ENCODE results near the gene PCGF3. TPM values are rescaled to one million over a fixed set of nuclear protein-coding genes. Genes with fewer than 3 reads are reported as not detected.

Gene PCGF3
- total RNA-seq, 1 donor: 43.1 TPM

DNA sequence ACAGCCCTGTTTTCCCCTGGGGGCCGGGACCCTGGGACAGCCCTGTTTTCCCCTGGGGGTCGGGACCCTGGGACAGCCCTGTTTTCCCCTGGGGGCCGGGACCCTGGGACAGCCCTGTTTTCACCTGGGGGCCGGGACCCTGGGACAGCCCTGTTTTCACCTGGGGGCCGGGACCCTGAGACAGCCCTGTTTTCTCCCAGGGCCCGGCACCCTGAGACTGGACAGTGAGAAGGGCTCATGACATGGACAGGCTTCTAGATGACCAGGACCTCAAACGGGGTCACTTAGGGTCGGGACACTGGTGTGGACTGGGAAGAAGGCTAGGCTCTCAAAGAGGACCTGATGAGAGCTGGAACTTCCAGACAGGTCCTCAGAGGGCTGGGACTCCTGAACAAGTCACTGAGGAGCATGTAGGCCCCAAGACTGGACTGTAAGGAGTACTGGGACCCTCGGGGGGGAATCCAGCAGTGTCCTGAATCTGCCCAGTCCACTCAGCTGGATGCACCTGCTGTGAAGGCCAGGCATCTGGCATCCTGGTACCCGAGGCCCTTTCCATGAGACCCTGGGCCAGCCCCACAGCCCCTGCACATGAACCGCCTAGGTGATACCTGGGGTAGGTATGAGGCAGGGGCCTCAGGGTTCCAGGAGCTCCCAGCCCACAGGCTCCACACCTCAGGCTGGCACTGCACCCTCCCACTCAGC lies 2.4 kb downstream of the PCGF3 start:
- Histone ChIP-seq H3K4me3 (ENCODE audit: insufficient read depth, low read length) (no peak overlapping the region), H3K79me2 (ENCODE audit: insufficient read depth, low read length) (peaks cover 66% of the 10 kb centered on the region), H3K36me3 (ENCODE audit: insufficient read depth, low read length) (peaks cover 5% of the 10 kb centered on the region), H2AFZ (ENCODE audit: low read length) (no peak overlapping the region), H3K4me2 (ENCODE audit: insufficient read depth, low read length) (peak overlapping the region; percentile 39), H3K27ac (ENCODE audit: low read depth, low read length) (no peak overlapping the region), H3K4me1 (ENCODE audit: insufficient read depth, low read length) (peaks cover 13% of the 10 kb centered on the region), H3K9me3 (ENCODE audit: low read depth, low read length) (no peaks in the 10 kb centered on the region), H4K20me1 (ENCODE audit: insufficient read depth, low read length) (peaks cover 43% of the 10 kb centered on the region), H3K27me3 (ENCODE audit: insufficient read depth, low read length) (no peaks in the 10 kb centered on the region)
- TF ChIP-seq, protein P1, sequence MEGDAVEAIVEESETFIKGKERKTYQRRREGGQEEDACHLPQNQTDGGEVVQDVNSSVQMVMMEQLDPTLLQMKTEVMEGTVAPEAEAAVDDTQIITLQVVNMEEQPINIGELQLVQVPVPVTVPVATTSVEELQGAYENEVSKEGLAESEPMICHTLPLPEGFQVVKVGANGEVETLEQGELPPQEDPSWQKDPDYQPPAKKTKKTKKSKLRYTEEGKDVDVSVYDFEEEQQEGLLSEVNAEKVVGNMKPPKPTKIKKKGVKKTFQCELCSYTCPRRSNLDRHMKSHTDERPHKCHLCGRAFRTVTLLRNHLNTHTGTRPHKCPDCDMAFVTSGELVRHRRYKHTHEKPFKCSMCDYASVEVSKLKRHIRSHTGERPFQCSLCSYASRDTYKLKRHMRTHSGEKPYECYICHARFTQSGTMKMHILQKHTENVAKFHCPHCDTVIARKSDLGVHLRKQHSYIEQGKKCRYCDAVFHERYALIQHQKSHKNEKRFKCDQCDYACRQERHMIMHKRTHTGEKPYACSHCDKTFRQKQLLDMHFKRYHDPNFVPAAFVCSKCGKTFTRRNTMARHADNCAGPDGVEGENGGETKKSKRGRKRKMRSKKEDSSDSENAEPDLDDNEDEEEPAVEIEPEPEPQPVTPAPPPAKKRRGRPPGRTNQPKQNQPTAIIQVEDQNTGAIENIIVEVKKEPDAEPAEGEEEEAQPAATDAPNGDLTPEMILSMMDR (IDR thresholded peaks at IDR 0.05; ENCODE audit: extremely low read depth, low read depth, low read length): no peak
- DNase-seq (ENCODE audit: insufficient read length, low spot score, missing footprints): peak; percentile 88

DNA sequence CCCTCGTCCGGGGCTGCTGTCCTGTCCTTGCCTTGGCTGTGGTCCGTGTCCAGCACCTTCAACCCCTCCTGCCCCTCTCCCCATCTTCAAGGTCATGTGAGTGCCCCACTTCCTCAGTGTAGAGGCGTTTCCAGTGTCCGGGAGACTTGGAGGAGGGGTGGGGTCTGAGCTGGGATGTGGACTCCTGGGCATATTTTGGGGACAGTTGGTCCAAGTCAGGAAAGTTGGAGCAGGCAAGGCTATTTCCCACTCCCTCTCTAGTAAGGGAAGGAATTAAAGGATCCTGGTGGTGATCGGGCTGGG lies 3.0 kb downstream of the PCGF3 start:
- H2AFZ ChIP-seq (ENCODE audit: low read length): no peak overlapping the region
- peak overlapping the region; percentile 18 for H3K4me2 ChIP-seq (ENCODE audit: insufficient read depth, low read length)
- peaks cover 5% of the 10 kb centered on the region for H3K36me3 ChIP-seq (ENCODE audit: insufficient read depth, low read length)
- TF ChIP-seq, protein P1 (IDR thresholded peaks at IDR 0.05; ENCODE audit: extremely low read depth, low read depth, low read length): no peak
- DNase-seq (ENCODE audit: insufficient read length, low spot score, missing footprints): no peak
- H3K4me1 ChIP-seq (ENCODE audit: insufficient read depth, low read length): peaks cover 13% of the 10 kb centered on the region
- H3K27ac ChIP-seq (ENCODE audit: low read depth, low read length): no peak overlapping the region
- H3K27me3 ChIP-seq (ENCODE audit: insufficient read depth, low read length): no peaks in the 10 kb centered on the region
- H3K79me2 ChIP-seq (ENCODE audit: insufficient read depth, low read length): peaks cover 71% of the 10 kb centered on the region
- H3K4me3 ChIP-seq (ENCODE audit: insufficient read depth, low read length): no peak overlapping the region
- no peaks in the 10 kb centered on the region for H3K9me3 ChIP-seq (ENCODE audit: low read depth, low read length)
- peaks cover 48% of the 10 kb centered on the region for H4K20me1 ChIP-seq (ENCODE audit: insufficient read depth, low read length)

DNA sequence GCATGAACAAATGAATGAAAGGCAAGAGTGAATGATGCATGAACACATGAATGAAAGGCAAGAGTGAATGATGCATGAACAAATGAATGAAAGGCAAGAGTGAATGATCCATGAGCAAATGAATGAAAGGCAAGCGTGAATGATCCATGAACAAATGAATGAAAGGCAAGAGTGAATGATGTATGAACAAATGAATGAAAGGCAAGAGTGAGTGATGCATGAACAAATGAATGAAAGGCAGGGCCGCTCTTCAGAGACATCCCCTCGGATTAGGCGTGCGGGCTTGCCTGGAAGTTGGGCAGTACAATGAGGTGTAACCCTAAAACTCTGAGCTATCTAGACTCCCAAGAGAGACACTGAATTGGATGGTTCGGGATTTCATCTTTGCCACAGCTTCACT lies 3.7 kb downstream of the PCGF3 start:
- Histone ChIP-seq H3K4me1 (ENCODE audit: insufficient read depth, low read length) (peaks cover 13% of the 10 kb centered on the region), H2AFZ (ENCODE audit: low read length) (no peak overlapping the region), H3K79me2 (ENCODE audit: insufficient read depth, low read length) (peaks cover 78% of the 10 kb centered on the region), H3K4me2 (ENCODE audit: insufficient read depth, low read length) (no peak overlapping the region), H3K36me3 (ENCODE audit: insufficient read depth, low read length) (peaks cover 5% of the 10 kb centered on the region), H4K20me1 (ENCODE audit: insufficient read depth, low read length) (peaks cover 54% of the 10 kb centered on the region), H3K27me3 (ENCODE audit: insufficient read depth, low read length) (no peaks in the 10 kb centered on the region), H3K27ac (ENCODE audit: low read depth, low read length) (no peak overlapping the region), H3K9me3 (ENCODE audit: low read depth, low read length) (no peaks in the 10 kb centered on the region), H3K4me3 (ENCODE audit: insufficient read depth, low read length) (no peak overlapping the region)
- DNase-seq (ENCODE audit: insufficient read length, low spot score, missing footprints): no peak
- TF ChIP-seq, protein P1 (IDR thresholded peaks at IDR 0.05; ENCODE audit: extremely low read depth, low read depth, low read length): no peak

DNA sequence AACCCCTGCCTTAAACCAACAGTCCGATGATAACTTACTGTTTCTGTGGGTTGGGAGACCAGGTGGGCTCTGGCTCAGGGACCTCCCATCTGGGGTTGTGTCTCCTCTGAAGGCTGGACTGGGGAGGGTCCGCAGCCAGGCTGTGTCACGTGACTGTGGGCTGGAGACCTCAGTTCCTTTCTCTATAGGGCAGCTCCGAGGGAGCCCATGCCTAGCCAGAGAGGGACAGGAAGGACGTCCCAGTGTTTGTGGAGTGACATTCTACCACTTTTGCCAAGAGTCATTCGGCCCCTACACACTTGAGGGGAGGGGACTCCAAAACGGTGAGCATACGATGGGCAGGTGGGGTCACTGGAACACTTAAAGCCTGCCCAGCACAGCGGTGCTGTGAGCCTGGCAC lies 4.5 kb downstream of the PCGF3 start:
- H3K79me2 ChIP-seq (ENCODE audit: insufficient read depth, low read length): peaks cover 86% of the 10 kb centered on the region
- H2AFZ ChIP-seq (ENCODE audit: low read length): no peak overlapping the region
- no peak overlapping the region for H3K4me2 ChIP-seq (ENCODE audit: insufficient read depth, low read length)
- no peaks in the 10 kb centered on the region for H3K9me3 ChIP-seq (ENCODE audit: low read depth, low read length)
- TF ChIP-seq, protein P1 (IDR thresholded peaks at IDR 0.05; ENCODE audit: extremely low read depth, low read depth, low read length): no peak
- peaks cover 12% of the 10 kb centered on the region for H3K4me1 ChIP-seq (ENCODE audit: insufficient read depth, low read length)
- DNase-seq (ENCODE audit: insufficient read length, low spot score, missing footprints): no peak
- no peak overlapping the region for H3K27ac ChIP-seq (ENCODE audit: low read depth, low read length)
- no peaks in the 10 kb centered on the region for H3K27me3 ChIP-seq (ENCODE audit: insufficient read depth, low read length)
- H3K36me3 ChIP-seq (ENCODE audit: insufficient read depth, low read length): peaks cover 5% of the 10 kb centered on the region
- peaks cover 61% of the 10 kb centered on the region for H4K20me1 ChIP-seq (ENCODE audit: insufficient read depth, low read length)
- H3K4me3 ChIP-seq (ENCODE audit: insufficient read depth, low read length): no peak overlapping the region

All from osteoblast (primary cell).